ENCODE results near the gene CDC42BPB.

DNA sequence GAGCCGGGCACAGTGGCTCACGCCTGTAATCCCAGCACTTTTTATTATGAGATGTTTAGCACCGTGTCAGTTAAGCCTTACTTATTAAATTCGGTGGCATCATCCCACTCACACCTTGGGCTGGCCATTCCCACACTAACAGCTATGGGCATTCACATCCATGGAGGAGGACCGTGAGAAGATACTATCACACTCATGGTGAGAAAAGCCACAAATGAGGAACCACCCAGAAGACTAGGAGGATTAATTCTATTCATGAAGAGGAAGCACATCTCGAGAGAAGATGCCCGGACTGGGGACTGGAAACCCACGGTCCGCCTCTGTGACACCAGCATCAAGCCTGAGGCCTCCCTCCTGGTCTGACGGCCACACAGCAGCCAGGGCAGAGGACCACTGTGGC, 4.9 kb downstream of the CDC42BPB start:
- TF ChIP-seq, protein P1, sequence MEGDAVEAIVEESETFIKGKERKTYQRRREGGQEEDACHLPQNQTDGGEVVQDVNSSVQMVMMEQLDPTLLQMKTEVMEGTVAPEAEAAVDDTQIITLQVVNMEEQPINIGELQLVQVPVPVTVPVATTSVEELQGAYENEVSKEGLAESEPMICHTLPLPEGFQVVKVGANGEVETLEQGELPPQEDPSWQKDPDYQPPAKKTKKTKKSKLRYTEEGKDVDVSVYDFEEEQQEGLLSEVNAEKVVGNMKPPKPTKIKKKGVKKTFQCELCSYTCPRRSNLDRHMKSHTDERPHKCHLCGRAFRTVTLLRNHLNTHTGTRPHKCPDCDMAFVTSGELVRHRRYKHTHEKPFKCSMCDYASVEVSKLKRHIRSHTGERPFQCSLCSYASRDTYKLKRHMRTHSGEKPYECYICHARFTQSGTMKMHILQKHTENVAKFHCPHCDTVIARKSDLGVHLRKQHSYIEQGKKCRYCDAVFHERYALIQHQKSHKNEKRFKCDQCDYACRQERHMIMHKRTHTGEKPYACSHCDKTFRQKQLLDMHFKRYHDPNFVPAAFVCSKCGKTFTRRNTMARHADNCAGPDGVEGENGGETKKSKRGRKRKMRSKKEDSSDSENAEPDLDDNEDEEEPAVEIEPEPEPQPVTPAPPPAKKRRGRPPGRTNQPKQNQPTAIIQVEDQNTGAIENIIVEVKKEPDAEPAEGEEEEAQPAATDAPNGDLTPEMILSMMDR (IDR thresholded peaks at IDR 0.05) = no peak
- TF ChIP-seq POLR2AphosphoS5 (IDR thresholded peaks at IDR 0.05; ENCODE audit: insufficient read depth in 1 of 2, low read depth in 1 of 2) = no peak
- TF ChIP-seq POLR2A (IDR thresholded peaks at IDR 0.05) = no peak

Data from vagina (tissue), 2 donors.